Suppressor macrophage treated with lipopolysaccharide for 1 hour (primary cell): ENCODE measurements around the gene ZHX3.

Source experiments
- DNase-seq, 3 donors: peaks; one replicate each; pipeline ENCODE4 v3.0.0-alpha.2; 2020 to 2022

ZHX3 gene

GRCh38 chr20:41290804-41291389 lies 26.6 kb downstream of the ZHX3 start:
- peak; percentile 46 to 70 (median 68) for DNase-seq

GRCh38 chr20:41287327-41287726 lies 30.2 kb downstream of the ZHX3 start:
- DNase-seq, result no peak

- no peak for DNase-seq
Measured at GRCh38 chr20:41286240-41286851, 31.2 kb downstream of the ZHX3 start.

GRCh38 chr20:41279546-41280225 lies 37.8 kb downstream of the ZHX3 start:
- DNase-seq, result peak; percentile 25 to 59 (median 46)

- DNase-seq, result no peak
Measured at GRCh38 chr20:41278936-41279335, 38.6 kb downstream of the ZHX3 start.

GRCh38 chr20:41277049-41277448 lies 40.5 kb downstream of the ZHX3 start:
- no peak for DNase-seq

- no peak for DNase-seq
Measured at GRCh38 chr20:41276317-41276751, 41.2 kb downstream of the ZHX3 start.

- no peak for DNase-seq
Measured at GRCh38 chr20:41275301-41275731, 42.2 kb downstream of the ZHX3 start.

GRCh38 chr20:41274152-41274551 lies 43.4 kb downstream of the ZHX3 start:
- DNase-seq, result no peak

GRCh38 chr20:41273445-41273844 lies 44.1 kb downstream of the ZHX3 start:
- DNase-seq, result no peak

- no peak for DNase-seq
Measured at GRCh38 chr20:41272339-41272738, 45.2 kb downstream of the ZHX3 start.

- DNase-seq, result no peak
Measured at GRCh38 chr20:41268917-41269652, 48.4 kb downstream of the ZHX3 start.

- DNase-seq, result no peak
Measured at GRCh38 chr20:41268402-41268801, 49.1 kb downstream of the ZHX3 start.

- DNase-seq, result no peak
Measured at GRCh38 chr20:41265938-41266337, 51.6 kb downstream of the ZHX3 start.

- no peak for DNase-seq
Measured at GRCh38 chr20:41264819-41265218, 52.7 kb downstream of the ZHX3 start.

GRCh38 chr20:41261790-41262717 lies 55.5 kb downstream of the ZHX3 start:
- DNase-seq, result no peak

- DNase-seq, result no peak
Measured at GRCh38 chr20:41261260-41261659, 56.3 kb downstream of the ZHX3 start.

GRCh38 chr20:41260734-41261220 lies 56.8 kb downstream of the ZHX3 start:
- no peak for DNase-seq

- DNase-seq, result no peak
Measured at GRCh38 chr20:41259309-41259708, 58.2 kb downstream of the ZHX3 start.

- DNase-seq, result no peak
Measured at GRCh38 chr20:41258474-41258873, 59.1 kb downstream of the ZHX3 start.

- no peak for DNase-seq
Measured at GRCh38 chr20:41256516-41256915, 61.0 kb downstream of the ZHX3 start.

GRCh38 chr20:41255655-41256054 lies 61.9 kb downstream of the ZHX3 start:
- DNase-seq, result no peak
